Stimulated activated CD8-positive, alpha-beta memory T cell treated with anti-CD3 and anti-CD28 coated beads, Interleukin-7, amount 100 ng/mL, for 1 hour (primary cell): Measurements from ENCODE around the gene ESRRB.

Experiments
- DNase-seq, 2 donors: peaks; one replicate each; pipeline ENCODE4 v3.0.0-alpha.2; 2020; ENCODE audit warnings: low read depth in 2 of 2

ESRRB gene

DNA sequence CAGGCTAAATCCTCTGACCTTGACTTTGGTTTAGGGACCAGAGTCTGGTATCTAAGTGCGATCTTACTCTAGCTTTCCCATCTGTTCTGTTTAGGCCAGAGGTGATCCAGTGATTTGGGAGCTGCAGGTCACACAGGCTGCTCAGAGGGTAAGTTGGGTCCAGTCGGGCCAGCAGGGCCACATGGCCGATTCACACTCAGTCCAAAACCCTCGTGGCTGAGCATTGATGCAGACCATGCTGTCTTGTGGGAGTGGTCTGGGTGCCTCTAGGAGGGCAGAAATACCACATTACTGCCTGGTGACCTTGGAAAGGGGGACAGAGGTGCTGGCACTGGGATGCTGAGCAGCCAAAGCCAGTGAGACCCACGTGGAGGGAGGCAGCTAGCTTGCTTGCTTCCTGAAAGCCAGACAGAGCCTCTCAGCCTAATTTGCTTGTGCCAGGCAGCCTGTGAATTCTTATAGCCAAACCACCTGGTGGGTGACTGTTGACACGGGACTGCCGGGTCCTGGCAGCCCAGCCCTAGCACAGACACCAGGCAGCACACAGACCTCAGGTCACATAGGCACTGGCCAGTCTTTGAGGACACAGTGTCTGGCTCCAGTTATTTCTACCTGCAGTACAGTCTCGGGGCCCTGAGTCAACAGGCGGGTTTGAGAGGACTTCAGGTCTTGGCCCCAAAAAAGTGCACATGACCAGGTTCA is 31.7 kb downstream of the ESRRB start:
- DNase-seq, result no peak

DNA sequence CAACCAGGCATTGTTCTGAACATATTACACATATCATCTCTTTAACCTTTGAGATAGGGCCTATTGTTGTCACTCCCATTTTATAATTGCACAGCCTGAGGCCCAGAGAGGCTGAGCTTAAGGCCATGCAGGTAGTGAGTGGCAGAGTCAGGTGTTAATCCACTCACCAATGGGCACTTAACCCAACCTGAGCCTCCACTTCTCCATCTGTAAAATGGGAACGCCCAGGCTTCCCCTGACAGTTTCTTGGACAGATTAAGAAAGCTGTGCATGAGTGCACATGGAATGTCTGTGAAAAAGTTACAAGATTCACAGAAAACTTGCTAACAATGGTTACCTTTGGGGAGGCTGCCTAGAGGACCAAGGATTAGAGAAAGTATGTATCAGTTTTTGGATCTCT is 32.9 kb downstream of the ESRRB start:
- DNase-seq, result no peak

DNA sequence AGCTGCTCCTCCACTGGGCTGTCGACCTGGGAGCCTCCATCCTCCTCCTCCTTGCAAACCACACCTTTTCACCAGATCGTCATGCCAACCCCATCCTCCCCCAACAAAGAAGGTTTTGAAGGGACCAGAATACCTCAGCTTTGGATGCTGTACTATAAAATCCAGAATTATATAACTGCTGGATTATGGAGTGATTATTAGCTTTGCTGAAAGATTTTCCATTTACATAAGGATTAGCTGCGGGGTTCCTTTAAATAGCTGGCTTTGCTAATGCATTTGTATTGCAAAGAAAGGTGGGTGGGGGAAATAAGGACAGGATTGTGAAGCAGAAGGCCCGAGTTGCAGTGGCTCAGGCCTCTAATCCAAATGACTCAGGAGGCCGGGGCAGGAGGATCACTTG is 36.6 kb downstream of the ESRRB start:
- no peak for DNase-seq

- DNase-seq, result no peak
Measured at GRCh38 chr14:76413106-76413961, 37.4 kb downstream of the ESRRB start.

DNA sequence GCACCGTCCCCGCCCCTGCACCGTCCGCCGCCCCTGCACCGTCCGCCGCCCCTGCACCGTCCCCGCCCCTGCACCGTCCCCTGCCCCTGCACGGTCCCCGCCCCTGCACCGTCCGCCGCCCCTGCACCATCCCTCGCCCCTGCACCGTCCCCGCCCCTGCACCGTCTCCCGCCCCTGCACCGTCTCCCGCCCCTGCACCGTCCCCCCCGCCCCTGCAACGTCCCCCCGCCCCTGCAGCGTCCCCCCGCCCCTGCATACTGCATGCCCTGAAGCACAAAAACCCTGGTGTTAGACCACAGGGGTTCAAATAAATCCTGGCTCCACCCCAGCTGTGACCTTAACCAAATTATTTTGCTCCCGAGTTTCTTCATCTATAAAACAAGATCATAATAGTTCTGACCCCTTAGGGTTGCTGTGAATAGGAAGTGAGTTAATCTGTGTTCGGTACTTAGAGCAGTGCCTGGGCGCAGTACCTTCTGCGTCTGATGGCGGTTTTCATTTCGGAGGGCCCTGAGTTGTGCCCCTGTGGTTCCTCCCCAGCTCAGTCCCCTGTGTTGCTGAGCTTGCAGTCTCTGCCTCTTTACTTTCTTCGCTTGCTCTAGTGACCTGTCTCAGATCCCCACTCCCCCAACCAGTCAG is 38.1 kb downstream of the ESRRB start:
- DNase-seq, result no peak

DNA sequence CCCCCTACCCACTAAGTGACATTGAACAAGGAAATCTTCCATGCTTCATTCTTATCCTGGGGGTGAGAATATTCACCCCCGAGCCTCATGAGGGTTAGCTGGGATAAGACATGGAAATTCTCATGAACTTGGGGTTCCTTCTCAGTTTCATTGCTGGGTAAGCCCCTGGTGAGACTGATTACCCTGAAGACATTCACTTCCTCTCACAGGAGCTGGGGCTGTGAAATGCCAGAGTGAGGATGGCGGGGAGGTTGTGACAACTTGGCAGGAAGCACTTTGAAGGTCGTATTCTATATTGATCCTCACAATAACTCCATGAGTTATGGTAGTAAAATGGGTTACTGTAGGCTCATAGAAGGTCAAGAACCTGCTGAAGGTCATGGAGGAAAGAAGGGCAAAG is 43.5 kb downstream of the ESRRB start:
- DNase-seq, result no peak

GRCh38 chr14:76420827-76421226 is 44.9 kb downstream of the ESRRB start:
- DNase-seq, result no peak

DNA sequence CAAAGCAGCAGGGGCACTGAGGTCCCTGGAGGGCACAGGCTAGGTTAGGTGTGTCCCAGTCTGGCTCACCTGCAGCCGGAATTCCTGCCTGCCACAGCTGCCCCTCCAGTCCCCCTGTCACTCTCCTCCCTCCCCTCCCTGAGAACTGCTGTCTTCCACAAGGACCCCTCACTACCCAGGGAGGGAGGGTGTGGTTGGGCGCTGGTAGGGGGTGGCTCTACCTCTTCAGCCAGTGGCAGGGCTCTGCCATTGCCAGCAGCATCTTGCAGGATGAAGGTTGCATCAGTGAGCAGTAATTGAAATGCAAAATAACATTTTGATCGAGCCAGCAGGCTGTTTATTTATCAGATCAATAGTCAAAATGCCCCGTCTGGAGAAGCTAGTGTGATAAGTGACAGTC is 45.7 kb downstream of the ESRRB start:
- DNase-seq, result no peak

DNA sequence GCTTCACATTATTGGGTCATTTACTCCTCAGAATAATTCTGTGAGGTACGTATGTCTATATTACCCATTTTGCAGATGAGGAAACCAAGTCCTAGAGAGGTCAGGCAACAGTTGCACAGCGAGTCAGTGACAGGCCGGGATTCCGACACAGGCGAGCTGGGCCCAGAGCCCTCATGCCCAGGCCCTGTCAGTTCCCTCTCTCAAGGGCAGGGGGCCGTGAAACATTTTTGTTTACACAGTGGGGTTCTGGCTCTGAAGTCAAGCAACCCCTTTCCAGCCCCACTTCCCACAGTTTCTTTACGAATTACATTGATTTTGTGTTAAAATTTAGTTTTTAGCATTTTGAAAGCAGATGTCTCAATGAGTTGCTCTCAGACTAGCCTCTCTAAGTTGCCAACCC is 46.7 kb downstream of the ESRRB start:
- no peak for DNase-seq

GRCh38 chr14:76423534-76423933 is 47.6 kb downstream of the ESRRB start:
- no peak for DNase-seq

GRCh38 chr14:76424359-76424758 is 48.4 kb downstream of the ESRRB start:
- DNase-seq, result no peak

GRCh38 chr14:76426161-76426696 is 50.3 kb downstream of the ESRRB start:
- no peak for DNase-seq

DNA sequence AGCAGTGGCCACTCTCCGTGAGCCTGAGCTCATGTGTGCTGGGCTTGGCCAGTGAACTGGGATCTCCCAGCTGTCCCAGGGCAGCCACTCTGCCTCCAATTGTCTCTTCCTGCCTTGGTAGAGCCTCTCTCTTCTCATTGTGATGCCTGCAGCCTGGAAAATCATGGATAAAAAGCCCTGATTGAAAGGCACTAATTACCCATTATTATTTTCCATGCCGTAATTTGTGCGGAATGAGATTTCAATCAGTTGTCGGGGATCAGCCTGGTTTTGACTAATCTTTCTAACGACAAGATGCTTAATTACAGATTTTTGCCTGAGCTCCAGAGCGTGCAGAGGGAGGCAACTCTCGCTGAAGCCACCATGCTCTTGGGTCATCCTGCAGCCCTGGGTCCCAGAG is 52.7 kb downstream of the ESRRB start:
- DNase-seq, result no peak

- DNase-seq, result no peak
Measured at GRCh38 chr14:76430017-76430416, 54.1 kb downstream of the ESRRB start.

DNA sequence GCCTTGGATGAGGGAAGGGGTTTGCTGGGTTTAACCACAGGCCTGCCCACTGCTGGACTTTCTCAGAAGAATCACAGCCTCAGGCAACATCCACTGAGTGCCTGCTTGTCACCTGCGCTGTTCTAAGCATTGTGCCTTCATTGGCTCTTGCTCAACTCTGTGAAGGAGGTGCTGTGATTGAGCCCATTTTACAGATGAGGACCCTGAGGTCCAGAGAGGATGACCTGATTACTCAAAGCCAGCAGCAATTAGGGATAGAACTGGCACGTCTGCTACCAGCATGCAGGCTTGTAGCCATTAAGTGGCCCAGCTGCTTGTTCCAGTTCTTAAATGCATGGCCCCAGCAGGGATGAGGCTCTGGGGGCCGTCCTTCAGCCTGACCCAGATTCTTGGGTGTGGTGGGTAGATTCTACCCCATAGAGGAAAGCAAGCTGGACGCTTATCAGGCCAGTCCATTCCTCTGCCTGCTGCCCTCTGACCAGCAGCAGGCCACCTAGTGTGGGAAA is 54.6 kb downstream of the ESRRB start:
- DNase-seq, result no peak

DNA sequence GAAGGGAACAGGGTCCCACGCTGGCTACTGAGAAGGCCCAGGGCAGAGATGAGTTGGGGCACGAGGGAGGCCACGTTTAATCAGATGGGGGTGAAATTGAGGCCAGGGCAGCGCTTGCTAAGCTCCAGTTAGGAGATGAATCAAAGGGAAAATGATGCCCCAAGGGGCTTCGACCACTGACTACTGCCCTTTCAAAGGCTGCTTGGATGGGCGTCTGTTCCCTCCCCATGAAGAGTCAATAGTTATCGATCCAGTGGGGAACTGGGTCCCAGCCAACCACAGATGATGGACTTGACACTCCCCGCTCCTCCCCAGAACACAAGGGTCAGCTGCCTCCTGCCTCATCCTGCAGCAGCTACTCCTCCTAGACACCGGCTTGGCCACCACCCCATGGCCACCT is 55.6 kb downstream of the ESRRB start:
- no peak for DNase-seq

- DNase-seq, result no peak
Measured at GRCh38 chr14:76432827-76433752, 57.2 kb downstream of the ESRRB start.

- no peak for DNase-seq
Measured at GRCh38 chr14:76434220-76434619, 58.3 kb downstream of the ESRRB start.

DNA sequence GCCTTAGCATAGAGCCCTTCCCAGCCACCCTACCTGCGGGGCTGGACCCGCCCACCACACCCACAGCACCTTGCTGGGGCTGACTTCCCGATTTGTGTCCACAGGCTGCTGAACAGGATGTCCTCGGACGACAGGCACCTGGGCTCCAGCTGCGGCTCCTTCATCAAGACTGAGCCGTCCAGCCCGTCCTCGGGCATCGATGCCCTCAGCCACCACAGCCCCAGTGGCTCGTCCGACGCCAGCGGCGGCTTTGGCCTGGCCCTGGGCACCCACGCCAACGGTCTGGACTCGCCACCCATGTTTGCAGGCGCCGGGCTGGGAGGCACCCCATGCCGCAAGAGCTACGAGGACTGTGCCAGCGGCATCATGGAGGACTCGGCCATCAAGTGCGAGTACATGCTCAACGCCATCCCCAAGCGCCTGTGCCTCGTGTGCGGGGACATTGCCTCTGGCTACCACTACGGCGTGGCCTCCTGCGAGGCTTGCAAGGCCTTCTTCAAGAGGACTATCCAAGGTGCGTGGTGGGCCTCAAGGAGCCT is 63.4 kb downstream of the ESRRB start:
- no peak for DNase-seq

DNA sequence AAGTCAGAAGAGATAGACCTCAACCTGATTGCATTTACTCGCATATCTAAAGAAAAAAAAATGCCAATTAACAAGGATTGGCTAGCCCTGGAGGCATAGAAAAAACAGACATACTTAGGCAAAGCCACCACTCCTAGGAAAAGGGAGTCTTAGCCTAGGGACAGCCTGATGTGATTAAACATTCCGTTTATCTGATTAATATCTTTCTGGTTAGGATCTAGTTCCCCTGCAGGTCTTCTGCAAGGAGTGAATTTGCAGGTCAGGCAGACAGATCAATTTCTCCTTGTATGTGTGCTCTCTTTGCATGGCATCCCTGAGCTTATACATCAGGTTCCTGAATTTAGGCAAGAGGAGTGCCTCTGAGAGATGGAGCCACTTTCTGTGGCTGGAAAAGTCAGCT is 70.5 kb downstream of the ESRRB start:
- no peak for DNase-seq

GRCh38 chr14:76446921-76447320 is 71.0 kb downstream of the ESRRB start:
- no peak for DNase-seq
